IMR-90 (cell line): Measurements from ENCODE around the gene MAP1LC3B.

Experiments
- BHLHE40 ChIP-seq: fragments of 150-350 bp; IDR thresholded peaks from 2 replicates; pipeline ENCODE4 v1.6.1; 2016; ENCODE audit warnings: mild to moderate bottlenecking, low read depth, low read length
- CHD1 ChIP-seq: IDR thresholded peaks from 2 replicates; pipeline ENCODE4 v1.6.1; 2012; ENCODE audit warnings: low read depth, low read length, improper control_type of control experiment
- CTCF ChIP-seq: conservative IDR thresholded peaks from 2 replicates; pipeline ENCODE4 v1.5.1; 2012; ENCODE audit warnings: mild to moderate bottlenecking, low read depth, low read length, improper control_type of control experiment
- MAFK ChIP-seq: IDR thresholded peaks from 2 replicates; pipeline ENCODE4 v1.6.1; 2012; ENCODE audit warnings: low read depth, low read length, improper control_type of control experiment
- MAZ ChIP-seq: IDR thresholded peaks from 2 replicates; pipeline ENCODE4 v1.6.1; 2012; ENCODE audit warnings: low read depth, mild to moderate bottlenecking, low read length, improper control_type of control experiment, moderate library complexity, borderline replicate concordance
- POLR2A ChIP-seq: IDR thresholded peaks from 2 replicates; pipeline ENCODE4 v1.6.1; 2012; ENCODE audit warnings: mild to moderate bottlenecking, low read depth, low read length
- RAD21 ChIP-seq: IDR thresholded peaks from 2 replicates; pipeline ENCODE4 v1.6.1; 2012; ENCODE audit warnings: low read length, improper control_type of control experiment
- RFX5 ChIP-seq: IDR thresholded peaks from 2 replicates; pipeline ENCODE4 v1.8.0; 2012; ENCODE audit warnings: low read depth, mild to moderate bottlenecking, low read length, moderate library complexity
- USF2 ChIP-seq: fragments of 150-350 bp; IDR thresholded peaks from 2 replicates; pipeline ENCODE4 v1.6.1; 2017; ENCODE audit warnings: mild to moderate bottlenecking, antibody characterized with exemption, low read length, low read depth

- TF ChIP-seq CTCF (no peak), USF2 (no peak), BHLHE40 (no peak), MAFK (no peak), RAD21 (no peak), CHD1 (no peak), MAZ (no peak), RFX5 (no peak), POLR2A (no peak)
Measured at GRCh38 chr16:87412996-87413421, 20.9 kb downstream of the MAP1LC3B start.
